ENCODE results near the gene KCNJ1.

The KCNJ1 gene

GRCh38 chr11:128868841-128869671, 2.0 kb upstream of the KCNJ1 start:
- no peak for DNase-seq (ENCODE audit: low spot score)
- no peak overlapping the region for H3K27ac ChIP-seq
- POLR2A ChIA-PET (ENCODE audit: low non-redundant PET) = no interaction called here
- TF ChIP-seq, protein P1, sequence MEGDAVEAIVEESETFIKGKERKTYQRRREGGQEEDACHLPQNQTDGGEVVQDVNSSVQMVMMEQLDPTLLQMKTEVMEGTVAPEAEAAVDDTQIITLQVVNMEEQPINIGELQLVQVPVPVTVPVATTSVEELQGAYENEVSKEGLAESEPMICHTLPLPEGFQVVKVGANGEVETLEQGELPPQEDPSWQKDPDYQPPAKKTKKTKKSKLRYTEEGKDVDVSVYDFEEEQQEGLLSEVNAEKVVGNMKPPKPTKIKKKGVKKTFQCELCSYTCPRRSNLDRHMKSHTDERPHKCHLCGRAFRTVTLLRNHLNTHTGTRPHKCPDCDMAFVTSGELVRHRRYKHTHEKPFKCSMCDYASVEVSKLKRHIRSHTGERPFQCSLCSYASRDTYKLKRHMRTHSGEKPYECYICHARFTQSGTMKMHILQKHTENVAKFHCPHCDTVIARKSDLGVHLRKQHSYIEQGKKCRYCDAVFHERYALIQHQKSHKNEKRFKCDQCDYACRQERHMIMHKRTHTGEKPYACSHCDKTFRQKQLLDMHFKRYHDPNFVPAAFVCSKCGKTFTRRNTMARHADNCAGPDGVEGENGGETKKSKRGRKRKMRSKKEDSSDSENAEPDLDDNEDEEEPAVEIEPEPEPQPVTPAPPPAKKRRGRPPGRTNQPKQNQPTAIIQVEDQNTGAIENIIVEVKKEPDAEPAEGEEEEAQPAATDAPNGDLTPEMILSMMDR (conservative IDR thresholded peaks at IDR 0.05; ENCODE audit: low read depth) = no peak
- CTCF ChIA-PET = interaction anchor here (0.7 kb wide), 1 partner anchor 449 kb away, joined by 6 read pairs; no protein-coding TSS in a partner anchor

DNA sequence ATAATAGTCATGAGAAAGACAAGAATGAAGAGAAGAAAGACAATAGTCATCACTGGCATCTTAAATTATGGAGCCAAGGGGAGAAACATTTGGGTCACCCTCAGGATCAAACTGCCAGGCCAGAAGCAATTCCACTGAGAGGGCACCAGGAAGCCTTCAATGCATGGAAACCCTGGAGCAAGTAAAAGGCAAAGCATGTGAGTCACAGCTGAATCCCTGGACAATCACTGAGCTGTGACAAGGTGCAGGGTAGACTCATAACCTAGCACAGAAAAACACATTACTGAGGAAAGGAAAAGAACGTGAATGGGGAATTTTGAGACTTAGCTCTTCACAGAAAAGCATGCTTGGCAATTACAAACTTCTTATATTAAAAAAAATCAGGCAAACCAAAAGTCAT, 1.6 kb downstream of the KCNJ1 start:
- ChIA-PET POLR2A (ENCODE audit: low non-redundant PET) (no interaction called here), CTCF (interaction anchor here (0.6 kb wide), 1 partner anchor 692 kb away, joined by 3 read pairs; no protein-coding TSS in a partner anchor)
- DNase-seq (ENCODE audit: low spot score) = no peak

GRCh38 chr11:128862908-128863660, 4.0 kb downstream of the KCNJ1 start:
- TF ChIP-seq, protein P1 (conservative IDR thresholded peaks at IDR 0.05; ENCODE audit: low read depth) = no peak
- no peak overlapping the region for H3K27ac ChIP-seq
- CTCF ChIA-PET = no interaction called here
- POLR2A ChIA-PET (ENCODE audit: low non-redundant PET) = no interaction called here
- peak; percentile 25 for DNase-seq (ENCODE audit: low spot score)

More for the DNA sequence above, 1.6 kb downstream of the KCNJ1 start:
- TF ChIP-seq, protein P1 (conservative IDR thresholded peaks at IDR 0.05; ENCODE audit: low read depth) = no peak
- no peak overlapping the region for H3K27ac ChIP-seq

DNA sequence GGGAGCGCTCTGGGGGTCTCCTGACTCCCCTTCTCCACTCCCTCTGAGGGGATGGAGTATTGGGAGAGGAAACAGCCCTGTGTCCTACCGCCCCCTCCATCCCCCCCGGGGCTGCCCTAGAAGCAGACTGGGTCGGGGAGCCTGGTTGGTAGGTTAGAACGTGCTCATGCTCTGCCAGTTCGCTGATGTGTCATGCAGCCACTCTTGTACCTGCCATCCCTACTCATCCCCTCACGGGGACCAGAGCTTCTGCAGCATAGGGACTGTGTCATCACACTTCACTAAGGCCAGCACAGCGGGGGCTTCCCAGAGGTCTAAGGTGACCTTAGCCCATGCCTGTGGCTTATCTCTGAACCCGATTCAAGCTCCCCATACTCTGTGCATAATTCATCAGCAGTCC, 4.7 kb downstream of the KCNJ1 start:
- POLR2A ChIA-PET (ENCODE audit: low non-redundant PET) = no interaction called here
- no peak overlapping the region for H3K27ac ChIP-seq
- DNase-seq (ENCODE audit: low spot score) = no peak
- TF ChIP-seq, protein P1 (conservative IDR thresholded peaks at IDR 0.05; ENCODE audit: low read depth) = no peak
- CTCF ChIA-PET = no interaction called here

DNA sequence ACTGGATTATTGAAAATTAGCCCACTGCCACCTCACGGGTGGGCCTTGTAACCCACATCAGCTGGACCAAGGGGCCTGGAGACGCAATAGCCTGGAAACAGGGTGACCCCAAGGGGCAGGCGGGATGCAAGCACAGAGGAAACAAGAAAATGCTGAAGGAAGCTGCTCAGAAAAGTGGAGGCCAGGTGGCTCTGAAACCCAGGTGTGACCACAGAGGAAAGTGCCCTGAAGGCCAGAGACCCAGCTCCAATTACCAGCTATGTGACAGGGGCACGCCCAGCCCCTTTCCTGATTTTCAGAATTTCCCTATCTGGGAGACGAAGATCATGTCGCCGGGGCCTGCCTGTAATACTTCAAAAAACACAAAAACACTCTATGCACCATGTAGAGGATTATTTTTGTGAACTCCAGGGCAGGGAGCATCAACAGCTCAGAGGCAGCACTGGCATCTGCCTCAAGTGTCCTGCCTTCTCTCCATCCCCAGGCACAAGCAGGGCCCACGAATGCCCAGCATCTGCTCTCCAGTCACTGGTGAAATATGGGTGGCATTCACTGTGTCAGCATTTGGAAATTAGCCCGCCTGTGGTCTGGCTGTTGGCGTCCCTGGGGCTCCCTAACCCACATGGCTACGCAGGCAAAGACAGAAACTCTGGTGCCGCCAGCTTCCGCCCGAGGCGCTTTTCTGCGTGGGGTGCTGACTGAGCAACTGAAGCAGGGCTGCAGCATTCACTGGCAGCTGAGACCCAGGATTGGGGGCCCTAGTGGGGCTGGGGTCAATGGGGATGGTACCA, 6.3 kb downstream of the KCNJ1 start:
- no peak overlapping the region for H3K27ac ChIP-seq
- ChIA-PET CTCF (interaction anchor here (0.5 to 0.6 kb wide), 5 partner anchors 8 to 688 kb away, joined by 3 to 5 read pairs (median 3); no protein-coding TSS in a partner anchor), POLR2A (ENCODE audit: low non-redundant PET) (no interaction called here)
- DNase-seq (ENCODE audit: low spot score) = no peak
- TF ChIP-seq, protein P1 (conservative IDR thresholded peaks at IDR 0.05; ENCODE audit: low read depth) = no peak

Data from RWPE1 (cell line).